Lower leg skin (tissue), 3 donors: Measurements from ENCODE around the gene GRXCR2.
"Not testable (repeated sequence)": the region's sequence is repeated elsewhere in the genome, so short reads cannot be mapped to it uniquely, and the experiment has no call there.

ENCODE experiments used
- POLR2A ChIP-seq, 2 donors: fragments of 450-650 bp; IDR thresholded peaks; one replicate each; pipeline ENCODE4 v1.6.1; 2016 to 2017; ENCODE audit warnings: antibody characterized with exemption in 2 of 2, mild to moderate bottlenecking in 1 of 2, moderate library complexity in 1 of 2
- TF ChIP-seq, protein P1 (sequence below), 3 donors: fragments of 450-650 bp; IDR thresholded peaks; one replicate each; pipeline ENCODE4 v1.5.1; 2016; ENCODE audit warnings: antibody characterized with exemption in 3 of 3, mild to moderate bottlenecking in 3 of 3, moderate library complexity in 2 of 3

DNA sequence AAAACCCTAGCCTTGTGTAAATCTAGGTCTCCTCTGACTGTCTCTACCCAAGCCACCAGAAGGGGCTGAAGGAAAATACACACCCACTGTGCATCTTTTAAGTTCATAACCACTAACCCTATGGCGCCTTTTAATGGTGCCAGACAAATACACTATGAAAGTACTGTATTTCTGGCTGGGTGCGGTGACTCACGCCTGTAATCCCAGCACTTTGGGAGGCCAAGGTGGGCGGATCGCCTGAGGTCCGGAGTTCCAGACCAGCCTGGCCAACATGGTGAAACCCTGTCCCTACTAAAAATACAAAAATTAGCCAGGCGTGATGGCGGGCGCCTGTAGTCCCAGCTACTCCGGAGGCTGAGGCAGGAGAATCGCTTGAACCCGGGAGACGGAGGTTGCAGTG lies 36.6 kb downstream of the GRXCR2 start:
- TF ChIP-seq, protein P1, sequence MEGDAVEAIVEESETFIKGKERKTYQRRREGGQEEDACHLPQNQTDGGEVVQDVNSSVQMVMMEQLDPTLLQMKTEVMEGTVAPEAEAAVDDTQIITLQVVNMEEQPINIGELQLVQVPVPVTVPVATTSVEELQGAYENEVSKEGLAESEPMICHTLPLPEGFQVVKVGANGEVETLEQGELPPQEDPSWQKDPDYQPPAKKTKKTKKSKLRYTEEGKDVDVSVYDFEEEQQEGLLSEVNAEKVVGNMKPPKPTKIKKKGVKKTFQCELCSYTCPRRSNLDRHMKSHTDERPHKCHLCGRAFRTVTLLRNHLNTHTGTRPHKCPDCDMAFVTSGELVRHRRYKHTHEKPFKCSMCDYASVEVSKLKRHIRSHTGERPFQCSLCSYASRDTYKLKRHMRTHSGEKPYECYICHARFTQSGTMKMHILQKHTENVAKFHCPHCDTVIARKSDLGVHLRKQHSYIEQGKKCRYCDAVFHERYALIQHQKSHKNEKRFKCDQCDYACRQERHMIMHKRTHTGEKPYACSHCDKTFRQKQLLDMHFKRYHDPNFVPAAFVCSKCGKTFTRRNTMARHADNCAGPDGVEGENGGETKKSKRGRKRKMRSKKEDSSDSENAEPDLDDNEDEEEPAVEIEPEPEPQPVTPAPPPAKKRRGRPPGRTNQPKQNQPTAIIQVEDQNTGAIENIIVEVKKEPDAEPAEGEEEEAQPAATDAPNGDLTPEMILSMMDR (IDR thresholded peaks at IDR 0.05) = not testable (repeated sequence)
- TF ChIP-seq POLR2A (IDR thresholded peaks at IDR 0.05) = not testable (repeated sequence)
